ENCODE data around the gene ZGLP1. TPM values are rescaled to one million over a fixed set of nuclear protein-coding genes. Genes with fewer than 3 reads are reported as not detected.

Gene ZGLP1
- total and polyA plus RNA-seq, 2 of the 13 experiments (the other 11 are each of a cell fraction or from before 2014, with no cell fraction given): 2.4 to 3.0 TPM

DNA sequence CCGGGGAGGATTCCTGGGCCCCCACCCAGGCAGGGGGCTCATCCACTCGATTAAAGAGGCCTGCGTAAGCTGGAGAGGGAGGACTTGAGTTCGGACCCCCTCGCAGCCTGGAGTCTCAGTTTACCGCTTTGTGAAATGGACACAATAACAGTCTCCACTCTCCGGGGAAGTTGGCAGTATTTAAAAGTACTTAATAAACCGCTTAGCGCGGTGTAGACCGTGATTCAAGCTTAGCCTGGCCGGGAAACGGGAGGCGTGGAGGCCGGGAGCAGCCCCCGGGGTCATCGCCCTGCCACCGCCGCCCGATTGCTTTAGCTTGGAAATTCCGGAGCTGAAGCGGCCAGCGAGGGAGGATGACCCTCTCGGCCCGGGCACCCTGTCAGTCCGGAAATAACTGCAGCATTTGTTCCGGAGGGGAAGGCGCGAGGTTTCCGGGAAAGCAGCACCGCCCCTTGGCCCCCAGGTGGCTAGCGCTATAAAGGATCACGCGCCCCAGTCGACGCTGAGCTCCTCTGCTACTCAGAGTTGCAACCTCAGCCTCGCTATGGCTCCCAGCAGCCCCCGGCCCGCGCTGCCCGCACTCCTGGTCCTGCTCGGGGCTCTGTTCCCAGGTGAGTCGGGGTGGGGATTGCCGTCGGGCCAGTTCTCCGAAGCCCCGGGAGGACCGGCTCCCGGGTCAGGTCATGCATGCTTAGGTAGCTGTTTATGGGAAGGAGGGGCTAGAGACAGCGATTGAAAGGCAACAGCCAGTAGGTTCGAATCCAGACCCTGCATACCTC is 38.8 kb downstream of the ZGLP1 start, which contains the start of gene ICAM1 (continued):
- TF ChIP-seq ZNF572 (CRISPR knock-in tag; IDR thresholded peaks at IDR 0.05) (peak; percentile 94), SAP130 (CRISPR knock-in tag; IDR thresholded peaks at IDR 0.05; ENCODE audit: low read depth) (peak; percentile 98), RNF2 (conservative IDR thresholded peaks at IDR 0.05; ENCODE audit: low read depth) (peak; percentile 80; the same call in 1 of the 2 replicates), DNMT1 (CRISPR knock-in tag; IDR thresholded peaks at IDR 0.05) (no peak), ZNF468 (CRISPR knock-in tag; IDR thresholded peaks at IDR 0.05) (no peak), ZNF451 (CRISPR knock-in tag; IDR thresholded peaks at IDR 0.05) (0 out of 2 replicates have a peak, but pooled peaks have one; percentile 79), PPARG (CRISPR knock-in tag; conservative IDR thresholded peaks at IDR 0.05) (peak; percentile 60; the same call in 1 of the 2 replicates), KMT2A (CRISPR knock-in tag; IDR thresholded peaks at IDR 0.05) (peak; percentile 76), ZNF12 (CRISPR knock-in tag; IDR thresholded peaks at IDR 0.05) (peak; percentile 34; the same call in 1 of the 2 replicates), ZNF775 (CRISPR knock-in tag; IDR thresholded peaks at IDR 0.05; ENCODE audit: borderline replicate concordance) (no peak), ZNF7 (CRISPR knock-in tag; IDR thresholded peaks at IDR 0.05) (peak; percentile 40), SSRP1 (CRISPR knock-in tag; IDR thresholded peaks at IDR 0.05) (no peak), KDM4B (CRISPR knock-in tag; IDR thresholded peaks at IDR 0.05) (peak; percentile 54; the same call in 1 of the 2 replicates), DR1 (CRISPR knock-in tag; IDR thresholded peaks at IDR 0.05) (peak; percentile 92), TBP (CRISPR knock-in tag; IDR thresholded peaks at IDR 0.05) (no peak), ZNF816 (CRISPR knock-in tag; IDR thresholded peaks at IDR 0.05; ENCODE audit: borderline replicate concordance) (peak; percentile 93; the same call in 1 of the 2 replicates), ZNF484 (CRISPR knock-in tag; IDR thresholded peaks at IDR 0.05; ENCODE audit: borderline replicate concordance, low read depth) (no peak), NAIF1 (CRISPR knock-in tag; IDR thresholded peaks at IDR 0.05; ENCODE audit: borderline replicate concordance) (peak; percentile 70; the same call in 1 of the 2 replicates), FOXP1 (IDR thresholded peaks at IDR 0.05) (no peak), FOXP1 (CRISPR knock-in tag; IDR thresholded peaks at IDR 0.05) (peak; percentile 34)
- TF ChIP-seq, protein P1, sequence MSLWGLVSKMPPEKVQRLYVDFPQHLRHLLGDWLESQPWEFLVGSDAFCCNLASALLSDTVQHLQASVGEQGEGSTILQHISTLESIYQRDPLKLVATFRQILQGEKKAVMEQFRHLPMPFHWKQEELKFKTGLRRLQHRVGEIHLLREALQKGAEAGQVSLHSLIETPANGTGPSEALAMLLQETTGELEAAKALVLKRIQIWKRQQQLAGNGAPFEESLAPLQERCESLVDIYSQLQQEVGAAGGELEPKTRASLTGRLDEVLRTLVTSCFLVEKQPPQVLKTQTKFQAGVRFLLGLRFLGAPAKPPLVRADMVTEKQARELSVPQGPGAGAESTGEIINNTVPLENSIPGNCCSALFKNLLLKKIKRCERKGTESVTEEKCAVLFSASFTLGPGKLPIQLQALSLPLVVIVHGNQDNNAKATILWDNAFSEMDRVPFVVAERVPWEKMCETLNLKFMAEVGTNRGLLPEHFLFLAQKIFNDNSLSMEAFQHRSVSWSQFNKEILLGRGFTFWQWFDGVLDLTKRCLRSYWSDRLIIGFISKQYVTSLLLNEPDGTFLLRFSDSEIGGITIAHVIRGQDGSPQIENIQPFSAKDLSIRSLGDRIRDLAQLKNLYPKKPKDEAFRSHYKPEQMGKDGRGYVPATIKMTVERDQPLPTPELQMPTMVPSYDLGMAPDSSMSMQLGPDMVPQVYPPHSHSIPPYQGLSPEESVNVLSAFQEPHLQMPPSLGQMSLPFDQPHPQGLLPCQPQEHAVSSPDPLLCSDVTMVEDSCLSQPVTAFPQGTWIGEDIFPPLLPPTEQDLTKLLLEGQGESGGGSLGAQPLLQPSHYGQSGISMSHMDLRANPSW (CRISPR knock-in tag; IDR thresholded peaks at IDR 0.05; ENCODE audit: borderline replicate concordance): 0 out of 2 replicates have a peak, but pooled peaks have one; percentile 73
- TF ChIP-seq, protein P2, sequence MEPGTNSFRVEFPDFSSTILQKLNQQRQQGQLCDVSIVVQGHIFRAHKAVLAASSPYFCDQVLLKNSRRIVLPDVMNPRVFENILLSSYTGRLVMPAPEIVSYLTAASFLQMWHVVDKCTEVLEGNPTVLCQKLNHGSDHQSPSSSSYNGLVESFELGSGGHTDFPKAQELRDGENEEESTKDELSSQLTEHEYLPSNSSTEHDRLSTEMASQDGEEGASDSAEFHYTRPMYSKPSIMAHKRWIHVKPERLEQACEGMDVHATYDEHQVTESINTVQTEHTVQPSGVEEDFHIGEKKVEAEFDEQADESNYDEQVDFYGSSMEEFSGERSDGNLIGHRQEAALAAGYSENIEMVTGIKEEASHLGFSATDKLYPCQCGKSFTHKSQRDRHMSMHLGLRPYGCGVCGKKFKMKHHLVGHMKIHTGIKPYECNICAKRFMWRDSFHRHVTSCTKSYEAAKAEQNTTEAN (CRISPR knock-in tag; conservative IDR thresholded peaks at IDR 0.05): peak; percentile 82
- TF ChIP-seq, protein P3, sequence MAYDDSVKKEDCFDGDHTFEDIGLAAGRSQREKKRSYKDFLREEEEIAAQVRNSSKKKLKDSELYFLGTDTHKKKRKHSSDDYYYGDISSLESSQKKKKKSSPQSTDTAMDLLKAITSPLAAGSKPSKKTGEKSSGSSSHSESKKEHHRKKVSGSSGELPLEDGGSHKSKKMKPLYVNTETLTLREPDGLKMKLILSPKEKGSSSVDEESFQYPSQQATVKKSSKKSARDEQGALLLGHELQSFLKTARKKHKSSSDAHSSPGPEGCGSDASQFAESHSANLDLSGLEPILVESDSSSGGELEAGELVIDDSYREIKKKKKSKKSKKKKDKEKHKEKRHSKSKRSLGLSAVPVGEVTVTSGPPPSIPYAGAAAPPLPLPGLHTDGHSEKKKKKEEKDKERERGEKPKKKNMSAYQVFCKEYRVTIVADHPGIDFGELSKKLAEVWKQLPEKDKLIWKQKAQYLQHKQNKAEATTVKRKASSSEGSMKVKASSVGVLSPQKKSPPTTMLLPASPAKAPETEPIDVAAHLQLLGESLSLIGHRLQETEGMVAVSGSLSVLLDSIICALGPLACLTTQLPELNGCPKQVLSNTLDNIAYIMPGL (CRISPR knock-in tag; IDR thresholded peaks at IDR 0.05; ENCODE audit: borderline replicate concordance in 1 of 2, low read depth in 1 of 2): 0 out of 4 replicates have a peak, but pooled peaks of 1 of the 2 experiments have one; percentile 83
- TF ChIP-seq, protein P4, sequence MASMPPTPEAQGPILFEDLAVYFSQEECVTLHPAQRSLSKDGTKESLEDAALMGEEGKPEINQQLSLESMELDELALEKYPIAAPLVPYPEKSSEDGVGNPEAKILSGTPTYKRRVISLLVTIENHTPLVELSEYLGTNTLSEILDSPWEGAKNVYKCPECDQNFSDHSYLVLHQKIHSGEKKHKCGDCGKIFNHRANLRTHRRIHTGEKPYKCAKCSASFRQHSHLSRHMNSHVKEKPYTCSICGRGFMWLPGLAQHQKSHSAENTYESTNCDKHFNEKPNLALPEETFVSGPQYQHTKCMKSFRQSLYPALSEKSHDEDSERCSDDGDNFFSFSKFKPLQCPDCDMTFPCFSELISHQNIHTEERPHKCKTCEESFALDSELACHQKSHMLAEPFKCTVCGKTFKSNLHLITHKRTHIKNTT (CRISPR knock-in tag; IDR thresholded peaks at IDR 0.05): no peak

Data from HepG2 (cell line).